AG08396 (cell line): Measurements from ENCODE around the gene CATSPERB.
A peak's percentile ranks its signal among the peaks of the same experiment; 100 is the strongest.
"Not testable (repeated sequence)": the region's sequence is repeated elsewhere in the genome, so short reads cannot be mapped to it uniquely, and the experiment has no call there.

Source experiments
- DNase-seq: peaks from one replicate; pipeline ENCODE4 v3.0.0; 2012; ENCODE audit warnings: low spot score, mixed read lengths

Gene CATSPERB, protein sequence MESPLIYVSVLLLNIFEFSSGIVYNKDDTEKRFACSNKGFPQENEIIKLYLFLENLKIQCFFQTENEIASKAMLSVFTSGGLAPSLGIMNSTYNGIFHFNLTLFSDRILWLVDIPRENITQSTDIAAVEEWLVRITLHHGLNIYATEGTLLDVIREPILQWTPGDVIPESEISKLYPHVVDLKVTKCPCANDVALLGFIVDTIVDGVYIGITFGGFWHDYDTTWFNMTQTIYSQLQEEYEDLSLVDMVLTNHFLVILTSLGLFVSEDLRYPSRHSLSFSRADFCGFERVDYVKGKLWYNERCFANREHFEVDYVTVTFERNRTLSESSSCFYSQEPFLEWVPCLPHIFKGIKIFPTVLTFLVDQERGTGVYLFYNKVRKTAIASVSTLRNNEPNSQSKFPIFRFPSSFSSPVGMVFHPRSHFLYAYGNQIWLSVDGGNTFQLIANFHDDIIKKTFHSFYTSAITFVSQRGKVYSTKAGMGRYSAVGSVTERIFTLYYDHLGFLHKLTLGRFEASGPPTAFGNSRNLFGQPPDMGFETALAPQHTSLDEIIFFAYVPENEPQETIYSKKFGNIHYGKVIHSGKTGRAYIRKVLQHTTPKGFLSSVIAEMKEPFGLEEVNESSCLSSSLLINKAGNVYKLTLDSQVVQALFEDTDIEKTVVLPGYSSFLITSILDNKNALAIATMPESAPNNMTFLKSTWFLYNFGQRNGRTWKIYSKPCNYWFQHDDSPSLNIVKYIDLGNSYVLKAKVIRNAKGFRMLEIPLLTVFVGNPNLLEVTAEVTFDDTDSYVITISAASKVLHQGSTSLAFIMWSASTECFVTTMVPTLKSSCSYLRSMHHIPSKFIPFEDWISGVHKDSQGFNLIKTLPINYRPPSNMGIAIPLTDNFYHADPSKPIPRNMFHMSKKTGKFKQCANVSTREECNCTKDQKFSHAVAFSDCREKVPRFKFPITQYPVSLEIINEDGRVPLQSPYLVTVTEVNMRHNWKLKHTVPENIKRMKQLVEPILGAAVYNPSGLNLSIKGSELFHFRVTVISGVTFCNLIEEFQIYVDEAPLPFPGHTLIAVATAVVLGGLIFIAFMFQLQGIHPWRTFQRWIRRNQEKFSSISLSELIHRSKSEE

GRCh38 chr14:91731986-91732385 is at the start of gene CATSPERB:
TSS of gene CATSPERB (minus strand) at chr14:91732086. CDS start at chr14:91729479, 2,607 bp downstream.
- DNase-seq, result no peak

- no peak for DNase-seq
Observed at GRCh38 chr14:91780452-91780851, 48.6 kb upstream of the CATSPERB start.

GRCh38 chr14:91778217-91778616 is 46.3 kb upstream of the CATSPERB start:
- peak; percentile 20 for DNase-seq

GRCh38 chr14:91774140-91775096 is 42.5 kb upstream of the CATSPERB start:
- no peak for DNase-seq

GRCh38 chr14:91770185-91770584 is 38.3 kb upstream of the CATSPERB start:
- DNase-seq, result no peak

- no peak for DNase-seq
Observed at GRCh38 chr14:91755570-91756295, 23.8 kb upstream of the CATSPERB start.

GRCh38 chr14:91754819-91755218 is 22.9 kb upstream of the CATSPERB start:
- no peak for DNase-seq

- no peak for DNase-seq
Observed at GRCh38 chr14:91754185-91754584, 22.3 kb upstream of the CATSPERB start.

GRCh38 chr14:91753501-91754128 is 21.7 kb upstream of the CATSPERB start:
- DNase-seq, result peak; percentile 11

GRCh38 chr14:91752961-91753360 is 21.1 kb upstream of the CATSPERB start:
- no peak for DNase-seq

DNA sequence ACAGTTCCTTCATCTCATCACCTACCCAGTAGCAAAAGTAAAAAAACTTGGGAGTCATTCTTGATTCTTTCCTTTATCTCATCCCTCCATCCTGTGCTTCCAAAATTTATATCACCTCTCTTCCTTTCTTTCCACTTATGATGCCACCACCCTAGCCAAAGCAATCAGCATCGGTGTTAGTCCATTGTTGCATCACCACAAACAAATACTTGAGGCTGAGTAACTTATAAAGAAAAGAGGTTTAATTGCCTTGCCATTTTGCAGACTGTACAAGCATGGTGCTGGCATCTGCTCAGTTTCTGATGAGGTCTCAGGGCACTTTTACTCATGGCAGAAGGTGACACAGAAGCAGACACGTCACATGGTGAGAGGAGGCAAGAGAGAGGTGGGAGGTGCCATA is 19.8 kb upstream of the CATSPERB start:
- DNase-seq, result no peak

GRCh38 chr14:91750634-91751198 is 18.8 kb upstream of the CATSPERB start:
- no peak for DNase-seq

GRCh38 chr14:91749868-91750267 is 18.0 kb upstream of the CATSPERB start:
- no peak for DNase-seq

GRCh38 chr14:91748049-91748448 is 16.2 kb upstream of the CATSPERB start:
- DNase-seq, result no peak

DNA sequence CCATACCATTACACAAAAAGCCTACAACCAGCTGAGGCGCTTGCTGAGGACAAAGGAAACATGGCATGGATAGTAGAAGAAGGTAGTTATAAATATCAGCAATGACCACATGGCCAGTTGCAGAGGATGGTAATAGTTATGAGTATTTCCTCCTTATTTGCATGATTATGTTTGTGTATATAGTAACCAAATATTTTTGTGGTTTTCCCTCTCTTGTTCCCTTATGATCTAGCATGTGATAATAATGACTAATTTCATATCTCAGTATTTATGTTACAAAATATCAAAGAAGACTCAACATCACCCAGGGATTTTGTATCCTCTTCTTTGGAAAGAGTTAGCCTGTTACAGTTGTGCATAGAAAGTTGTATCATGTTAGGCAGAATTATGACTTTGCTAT is 13.5 kb upstream of the CATSPERB start:
- DNase-seq, result no peak

- DNase-seq, result no peak
Observed at GRCh38 chr14:91744068-91744480, 12.2 kb upstream of the CATSPERB start.

GRCh38 chr14:91743305-91743653 is 11.4 kb upstream of the CATSPERB start:
- DNase-seq, result no peak

GRCh38 chr14:91742621-91743304 is 10.9 kb upstream of the CATSPERB start:
- DNase-seq, result no peak

- DNase-seq, result not testable (repeated sequence)
Observed at GRCh38 chr14:91739867-91740266, 8.0 kb upstream of the CATSPERB start.
